ENCODE results near the gene CTBP2.
"Not testable (repeated sequence)": the region's sequence is repeated elsewhere in the genome, so short reads cannot be mapped to it uniquely, and the experiment has no call there.

Gene CTBP2

DNA sequence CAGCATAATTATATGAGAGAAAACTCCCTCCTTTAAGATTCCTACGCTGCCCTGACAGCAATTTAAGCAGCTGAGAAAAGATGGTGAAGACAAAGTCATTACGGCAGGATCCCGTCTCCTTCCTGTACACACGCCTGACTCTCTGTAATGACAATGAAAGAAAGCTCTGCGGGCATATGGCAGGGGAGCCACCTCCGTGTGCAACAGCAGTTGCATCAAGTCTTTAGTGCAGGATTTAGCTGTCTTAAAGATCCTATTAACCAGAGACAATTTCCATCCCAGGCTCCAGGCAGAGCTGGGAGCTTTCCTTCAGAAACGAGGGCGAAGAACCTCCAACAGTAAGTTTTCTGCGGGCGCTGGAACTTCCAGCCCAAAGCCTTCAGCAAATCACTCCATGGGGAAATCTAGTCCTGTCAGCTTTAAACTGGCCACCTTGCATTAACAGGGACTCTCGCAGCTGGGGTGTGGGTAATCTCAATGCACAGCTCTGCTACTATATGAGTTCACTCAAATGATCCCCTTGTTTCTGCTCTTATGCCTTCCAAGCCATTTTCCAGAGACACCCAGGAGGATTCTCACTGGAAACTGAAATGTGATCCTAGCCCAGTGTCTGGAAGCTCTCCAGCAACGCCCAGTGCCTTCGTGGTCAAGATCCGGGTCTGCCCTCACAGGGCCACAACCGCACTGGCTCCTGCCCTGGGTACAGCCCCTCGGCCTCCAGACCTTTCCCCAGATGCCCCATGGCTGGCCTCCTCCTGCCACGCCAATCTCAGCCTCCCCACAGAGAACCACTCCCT, 74.9 kb downstream of the CTBP2 start:
- ChIA-PET POLR2A (no interaction called here), CTCF (interaction anchor here (1.3 kb wide), 1 partner anchor 10 kb away, joined by 4 read pairs; no protein-coding TSS in a partner anchor)
- no peak for DNase-seq (ENCODE audit: extremely low spot score)
- TF ChIP-seq CTCF (IDR thresholded peaks at IDR 0.05; ENCODE audit: control extremely low read depth, extremely low read depth, low read depth, missing control alignments), result no peak

GRCh38 chr10:125084614-125085257, 75.6 kb downstream of the CTBP2 start:
- POLR2A ChIA-PET, result no interaction called here
- no peak for TF ChIP-seq CTCF (IDR thresholded peaks at IDR 0.05; ENCODE audit: control extremely low read depth, extremely low read depth, low read depth, missing control alignments)
- DNase-seq (ENCODE audit: extremely low spot score), result no peak
- CTCF ChIA-PET, result no interaction called here

- no peak for DNase-seq (ENCODE audit: extremely low spot score)
- POLR2A ChIA-PET, result no interaction called here
- CTCF ChIA-PET, result no interaction called here
- no peak for TF ChIP-seq CTCF (IDR thresholded peaks at IDR 0.05; ENCODE audit: control extremely low read depth, extremely low read depth, low read depth, missing control alignments)
These were observed 76.2 kb downstream of the CTBP2 start for GRCh38 chr10:125084191-125084613.

DNA sequence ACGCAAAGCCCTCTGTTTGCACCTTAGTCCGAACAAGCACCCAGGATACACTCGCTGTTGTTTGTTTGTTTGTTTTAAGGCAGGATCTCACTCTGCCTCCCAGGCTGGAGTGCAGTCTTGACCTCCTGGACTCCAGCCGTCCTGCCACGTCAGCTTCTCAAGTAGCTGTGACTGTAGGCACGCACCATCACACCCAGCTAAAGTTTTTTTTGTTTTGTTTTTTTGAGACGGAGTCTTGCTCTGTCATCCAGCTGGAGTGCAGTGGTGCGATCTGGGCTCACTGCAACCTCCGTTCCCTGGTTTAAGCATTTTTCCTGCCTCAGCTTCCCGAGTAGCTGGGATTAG, 76.8 kb downstream of the CTBP2 start:
- ChIA-PET CTCF (no interaction called here), POLR2A (no interaction called here)
- TF ChIP-seq CTCF (IDR thresholded peaks at IDR 0.05; ENCODE audit: control extremely low read depth, extremely low read depth, low read depth, missing control alignments), result no peak
- DNase-seq (ENCODE audit: extremely low spot score), result no peak

GRCh38 chr10:125082881-125083575, 77.3 kb downstream of the CTBP2 start:
- ChIA-PET CTCF (no interaction called here), POLR2A (no interaction called here)
- no peak for TF ChIP-seq CTCF (IDR thresholded peaks at IDR 0.05; ENCODE audit: control extremely low read depth, extremely low read depth, low read depth, missing control alignments)
- DNase-seq (ENCODE audit: extremely low spot score), result no peak

- CTCF ChIA-PET; DNase-seq (ENCODE audit: extremely low spot score); POLR2A ChIA-PET: not testable (repeated sequence)
These were observed 77.9 kb downstream of the CTBP2 start for GRCh38 chr10:125082471-125082870.

GRCh38 chr10:125081931-125082330, 78.4 kb downstream of the CTBP2 start:
- DNase-seq (ENCODE audit: extremely low spot score), result no peak
- no peak for TF ChIP-seq CTCF (IDR thresholded peaks at IDR 0.05; ENCODE audit: control extremely low read depth, extremely low read depth, low read depth, missing control alignments)
- POLR2A ChIA-PET, result no interaction called here
- CTCF ChIA-PET, result no interaction called here

Measured in GM10248 (cell line).